ENCODE measurements around the gene OLR1. TPM values are rescaled to one million over a fixed set of nuclear protein-coding genes. Genes with fewer than 3 reads are reported as not detected.

The OLR1 gene
- total RNA-seq, 2 donors from 2014 or later, result not detected

GRCh38 chr12:10121278-10121677, 50.7 kb downstream of the OLR1 start:
- intact Hi-C loops (cut with DNase I, micrococcal nuclease), result no loop called here
- DNase-seq (no peak), ATAC-seq (no peak)

DNA sequence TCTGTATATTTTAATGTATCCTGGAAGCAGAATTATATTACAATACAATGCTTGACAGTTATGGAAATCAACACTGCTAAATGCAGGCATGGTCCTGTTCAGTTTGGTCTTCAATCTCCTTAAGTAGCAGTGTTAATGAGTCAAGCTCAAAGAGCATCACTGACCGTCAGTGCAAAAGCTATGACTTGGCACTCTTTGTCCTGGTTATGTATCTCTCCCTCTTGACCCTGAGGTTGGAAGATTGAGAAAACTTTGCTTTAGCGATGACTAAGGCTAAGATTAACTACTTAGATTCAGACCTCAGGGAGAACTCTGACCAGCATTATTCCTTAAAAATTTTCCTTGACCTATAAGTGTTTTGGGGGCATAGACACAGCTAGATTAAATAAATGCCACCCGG, 52.9 kb downstream of the OLR1 start:
- no peak for ATAC-seq
- DNase-seq, result no peak
- intact Hi-C loops (cut with DNase I, micrococcal nuclease), result no loop called here

DNA sequence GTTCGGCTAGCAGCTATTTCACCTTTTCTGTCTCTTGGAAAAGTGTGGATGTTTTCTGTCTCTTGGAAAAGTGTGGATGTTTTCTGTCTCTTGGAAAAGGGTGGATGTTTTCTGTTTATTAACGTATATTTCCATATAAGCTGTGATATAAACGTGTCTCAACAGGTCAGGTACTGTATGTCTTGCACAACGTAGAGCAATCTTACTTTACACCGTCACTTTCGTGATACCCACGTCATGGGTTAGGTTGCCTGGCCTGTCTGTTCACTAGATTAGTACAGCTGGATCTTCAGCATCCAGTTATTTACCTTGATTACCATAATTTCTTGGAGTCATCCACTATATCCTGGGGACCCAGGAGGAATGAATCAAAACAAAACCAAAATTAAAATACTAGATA, 56.0 kb downstream of the OLR1 start:
- DNase-seq (no peak), ATAC-seq (no peak)
- intact Hi-C loops (cut with DNase I, micrococcal nuclease), result no loop called here

GRCh38 chr12:10115311-10115710, 56.6 kb downstream of the OLR1 start:
- DNase-seq (no peak), ATAC-seq (no peak)
- intact Hi-C loops (cut with DNase I, micrococcal nuclease), result no loop called here

DNA sequence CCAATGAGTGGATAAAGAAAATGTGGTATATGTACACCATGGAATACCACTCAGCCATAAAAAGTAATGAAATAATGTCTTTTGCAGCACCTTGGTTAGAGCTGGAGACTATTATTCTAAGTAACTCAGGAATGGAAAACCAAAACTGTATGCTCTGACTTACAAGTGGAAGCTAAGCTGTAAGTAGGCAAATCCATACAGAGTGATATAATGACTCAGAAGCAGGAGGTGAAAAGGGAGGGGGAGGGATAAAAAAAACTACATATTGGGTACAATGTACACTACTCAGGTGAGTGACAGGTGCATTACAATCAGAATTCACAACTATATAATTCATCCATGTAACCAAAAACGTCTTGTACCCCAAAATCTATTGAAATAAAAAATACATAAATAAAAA, 58.0 kb downstream of the OLR1 start:
- DNase-seq (no peak), ATAC-seq (no peak)
- intact Hi-C loops (cut with DNase I, micrococcal nuclease), result no loop called here

GRCh38 chr12:10113075-10113474, 58.9 kb downstream of the OLR1 start:
- DNase-seq (no peak), ATAC-seq (no peak)
- intact Hi-C loops (cut with DNase I, micrococcal nuclease), result no loop called here

DNA sequence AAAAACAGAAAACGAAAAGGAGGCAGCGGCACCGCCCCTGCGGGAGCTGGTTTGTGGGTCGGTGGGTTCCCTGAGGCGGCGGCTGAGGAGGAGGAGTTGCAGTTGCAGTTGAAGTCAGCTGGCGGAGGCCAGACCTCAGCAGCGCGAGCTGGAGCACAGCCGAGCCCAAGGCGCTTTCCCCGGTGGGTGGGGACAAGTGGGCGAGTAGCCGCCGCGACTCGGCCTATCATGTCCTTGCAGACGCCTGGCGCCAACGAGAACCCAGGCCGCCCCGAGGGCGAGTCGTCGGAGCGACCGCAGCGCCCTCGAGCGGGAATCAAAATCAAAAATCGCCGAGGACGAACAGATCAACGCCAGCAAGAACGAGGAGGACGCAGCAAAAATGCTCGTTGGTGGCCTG, 60.5 kb downstream of the OLR1 start:
- intact Hi-C loops (cut with DNase I, micrococcal nuclease), result no loop called here
- ATAC-seq, result no peak
- DNase-seq, result no peak

GRCh38 chr12:10110256-10110844, 61.6 kb downstream of the OLR1 start:
- intact Hi-C loops (cut with DNase I, micrococcal nuclease), result no loop called here
- DNase-seq, result no peak
- no peak for ATAC-seq

Other genes with a start within 250 kb of the OLR1 start
- gene CLEC2A, start 239.8 kb downstream of the OLR1 start, total RNA-seq, result not detected
- gene CLEC12A, start 200.7 kb downstream of the OLR1 start, total RNA-seq, result under 1 TPM in 1 of 2 donors, not detected in 1; 0.75 TPM
- not detected for gene CLEC1B, start 173.0 kb downstream of the OLR1 start, total RNA-seq
- not detected for gene CLEC12B, start 161.5 kb downstream of the OLR1 start, total RNA-seq
- gene CLEC9A, start 141.4 kb downstream of the OLR1 start, total RNA-seq, result under 1 TPM in 1 of 2 donors, not detected in 1; 0.39 TPM
- 1 to 10 TPM in 1 of 2 donors, under 1 TPM in 1; 0.64 to 1.4 TPM for gene CLEC1A, start 73.1 kb downstream of the OLR1 start, total RNA-seq
- gene CLEC7A, start 41.9 kb downstream of the OLR1 start, total RNA-seq, result 1 to 10 TPM; 2.5 to 4.5 TPM
- gene TMEM52B, start 6.9 kb upstream of the OLR1 start, total RNA-seq, result not detected
- gene GABARAPL1, start 40.7 kb upstream of the OLR1 start, total RNA-seq, result 10 to 100 TPM; 25.2 to 53.6 TPM
- 1 to 10 TPM in 1 of 2 donors, under 1 TPM in 1; 0.87 to 2.7 TPM for gene KLRD1, start 135.7 kb upstream of the OLR1 start, total RNA-seq
- 1 to 10 TPM in 1 of 2 donors, under 1 TPM in 1; 0.92 to 1.9 TPM for gene KLRK1, start 217.9 kb upstream of the OLR1 start, total RNA-seq
- gene KLRC4, start 237.6 kb upstream of the OLR1 start, total RNA-seq, result under 1 TPM in 1 of 2 donors, not detected in 1; 0.46 TPM
- not detected for gene KLRC3, start 248.5 kb upstream of the OLR1 start, total RNA-seq